ENCODE results near the gene MIS18BP1.
"Not testable (repeated sequence)": the region's sequence is repeated elsewhere in the genome, so short reads cannot be mapped to it uniquely, and the experiment has no call there.

MIS18BP1 gene

GRCh38 chr14:45287610-45288009, 34.6 kb upstream of the MIS18BP1 start:
- H3K4me2 ChIP-seq (ENCODE audit: low read length): 0 out of 2 replicates have a peak overlapping the region, but pooled peaks have one; percentile 8
- peaks cover 20% of the 10 kb centered on the region for H3K4me1 ChIP-seq (ENCODE audit: low read length)
- H3K27me3 ChIP-seq (ENCODE audit: low read depth, low read length): no peaks in the 10 kb centered on the region

GRCh38 chr14:45284802-45285201, 31.8 kb upstream of the MIS18BP1 start:
- peaks cover 6% of the 10 kb centered on the region; the same call in 1 of the 2 replicates for H3K4me1 ChIP-seq (ENCODE audit: low read length)
- H3K4me3 ChIP-seq (ENCODE audit: low read length): no peak overlapping the region
- no peaks in the 10 kb centered on the region for H3K36me3 ChIP-seq (replicated peaks; ENCODE audit: low read depth, low read length)
- H3K27ac ChIP-seq (ENCODE audit: low read length): no peak overlapping the region
- no peaks in the 10 kb centered on the region for H3K27me3 ChIP-seq (ENCODE audit: low read depth, low read length)
- H2AFZ ChIP-seq (ENCODE audit: low read depth, low read length): no peak overlapping the region
- H3K4me2 ChIP-seq (ENCODE audit: low read length): no peak overlapping the region
- H3K9me3 ChIP-seq (ENCODE audit: insufficient read depth, low read length): no peaks in the 10 kb centered on the region
- no peak overlapping the region for H3K9ac ChIP-seq (ENCODE audit: low read length)
- no peaks in the 10 kb centered on the region for H4K20me1 ChIP-seq (ENCODE audit: insufficient read depth, low read length)
- H3K79me2 ChIP-seq (ENCODE audit: low read length): no peaks in the 10 kb centered on the region
- TF ChIP-seq CTCF (IDR thresholded peaks at IDR 0.05; ENCODE audit: low read depth, low read length) (peak; percentile 52), EZH2phosphoT487 (IDR thresholded peaks at IDR 0.05; ENCODE audit: low read depth) (no peak)

More at GRCh38 chr14:45287610-45288009, 34.6 kb upstream of the MIS18BP1 start:
- Histone ChIP-seq H2AFZ (ENCODE audit: low read depth, low read length) (no peak overlapping the region), H3K27ac (ENCODE audit: low read length) (no peak overlapping the region), H3K36me3 (replicated peaks; ENCODE audit: low read depth, low read length) (no peaks in the 10 kb centered on the region), H4K20me1 (ENCODE audit: insufficient read depth, low read length) (no peaks in the 10 kb centered on the region), H3K9me3 (ENCODE audit: insufficient read depth, low read length) (no peaks in the 10 kb centered on the region), H3K9ac (ENCODE audit: low read length) (no peak overlapping the region), H3K4me3 (ENCODE audit: low read length) (no peak overlapping the region), H3K79me2 (ENCODE audit: low read length) (no peaks in the 10 kb centered on the region)
- TF ChIP-seq CTCF (IDR thresholded peaks at IDR 0.05; ENCODE audit: low read depth, low read length): peak; percentile 45
- TF ChIP-seq EZH2phosphoT487 (IDR thresholded peaks at IDR 0.05; ENCODE audit: low read depth): no peak

GRCh38 chr14:45281731-45282400, 28.9 kb upstream of the MIS18BP1 start:
- H3K4me2 ChIP-seq (ENCODE audit: low read length); H2AFZ ChIP-seq (ENCODE audit: low read depth, low read length); H3K36me3 ChIP-seq (replicated peaks; ENCODE audit: low read depth, low read length); H3K4me3 ChIP-seq (ENCODE audit: low read length); H3K27ac ChIP-seq (ENCODE audit: low read length); H3K27me3 ChIP-seq (ENCODE audit: low read depth, low read length); H3K9ac ChIP-seq (ENCODE audit: low read length); H4K20me1 ChIP-seq (ENCODE audit: insufficient read depth, low read length); H3K9me3 ChIP-seq (ENCODE audit: insufficient read depth, low read length); H3K4me1 ChIP-seq (ENCODE audit: low read length); H3K79me2 ChIP-seq (ENCODE audit: low read length): not testable (repeated sequence)

DNA sequence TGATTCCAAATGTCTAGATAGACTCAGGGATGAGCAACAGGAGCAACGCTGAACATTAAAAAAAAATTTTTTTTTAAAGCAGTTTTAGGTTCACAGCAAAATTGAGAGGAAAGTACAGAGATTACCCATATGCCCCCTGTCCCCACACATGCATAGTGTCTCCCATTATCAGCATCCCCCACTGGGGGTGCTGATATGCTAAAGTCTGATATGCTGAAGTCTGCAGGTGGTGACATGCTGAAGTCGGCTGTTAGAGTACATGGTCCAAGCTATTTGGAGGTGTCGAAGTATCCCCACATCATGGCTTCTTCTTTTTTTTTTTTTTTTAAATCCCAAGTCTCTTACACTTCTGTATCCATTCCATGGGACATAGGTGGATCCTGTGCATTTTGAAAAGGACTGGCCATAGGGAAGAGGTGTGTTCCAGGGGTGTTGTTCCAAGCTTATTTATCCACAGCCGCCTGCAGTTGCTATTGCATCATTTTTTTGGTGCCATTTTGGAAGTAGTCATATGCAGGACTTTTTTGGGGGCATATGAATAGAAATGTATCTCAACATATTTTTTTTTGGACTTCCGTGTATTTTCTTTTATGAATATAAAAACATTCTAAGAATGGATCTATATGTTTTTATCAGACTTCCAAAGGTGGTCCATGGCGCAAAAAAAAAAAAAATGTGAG, 19.0 kb upstream of the MIS18BP1 start:
- H3K4me1 ChIP-seq (ENCODE audit: low read length): no peaks in the 10 kb centered on the region
- H2AFZ ChIP-seq (ENCODE audit: low read depth, low read length): no peak overlapping the region
- no peaks in the 10 kb centered on the region for H3K36me3 ChIP-seq (replicated peaks; ENCODE audit: low read depth, low read length)
- no peaks in the 10 kb centered on the region for H3K9me3 ChIP-seq (ENCODE audit: insufficient read depth, low read length)
- H3K9ac ChIP-seq (ENCODE audit: low read length): no peak overlapping the region
- H3K27me3 ChIP-seq (ENCODE audit: low read depth, low read length): no peaks in the 10 kb centered on the region
- no peaks in the 10 kb centered on the region for H3K79me2 ChIP-seq (ENCODE audit: low read length)
- H3K4me3 ChIP-seq (ENCODE audit: low read length): no peak overlapping the region
- H3K27ac ChIP-seq (ENCODE audit: low read length): no peak overlapping the region
- no peaks in the 10 kb centered on the region for H4K20me1 ChIP-seq (ENCODE audit: insufficient read depth, low read length)
- no peak for TF ChIP-seq CTCF (IDR thresholded peaks at IDR 0.05; ENCODE audit: low read depth, low read length)
- no peak for TF ChIP-seq EZH2phosphoT487 (IDR thresholded peaks at IDR 0.05; ENCODE audit: low read depth)
- H3K4me2 ChIP-seq (ENCODE audit: low read length): no peak overlapping the region
